HepG2 (cell line): ENCODE data around the gene MICAL3.

ENCODE experiments used
- BHLHE40 ChIP-seq: IDR thresholded peaks from 2 replicates; pipeline ENCODE4 v1.6.1; 2011; ENCODE audit warnings: low read length, improper control_type of control experiment
- EZH2 ChIP-seq: conservative IDR thresholded peaks from 2 replicates; pipeline ENCODE4 v1.6.1; 2012; ENCODE audit warnings: mild to moderate bottlenecking, low read depth, low read length, moderate library complexity
- SOX6 ChIP-seq, 2 experiments: fragments of 450-650 bp in 1 of 2; sonication (generic) in 1 of 2; formaldehyde crosslinking in 1 of 2; IDR thresholded peaks; 2 replicates each; pipeline versions ENCODE4 v1.4.0 to v1.6.1; 2017 to 2020; ENCODE audit warnings: antibody characterized with exemption in 1 of 2, mild to moderate bottlenecking in 1 of 2, missing genetic modification reagents in 1 of 2
- TBL1XR1 ChIP-seq: fragments of 150-350 bp; IDR thresholded peaks from 2 replicates; pipeline ENCODE4 v1.6.1; 2014; ENCODE audit warnings: borderline replicate concordance, low read length; ENCODE audit not compliant: partially characterized antibody
- ZNF354B ChIP-seq: sonication (generic); formaldehyde crosslinking; IDR thresholded peaks from 2 replicates; pipeline ENCODE4 v1.8.0; 2022; ENCODE audit warnings: mild to moderate bottlenecking, missing genetic modification reagents
- ZNF709 ChIP-seq: sonication (generic); formaldehyde crosslinking; IDR thresholded peaks from 2 replicates; pipeline ENCODE4 v1.5.0; 2020; ENCODE audit warnings: mild to moderate bottlenecking, missing genetic modification reagents
- TF ChIP-seq, protein P1 (sequence below): sonication (generic); formaldehyde crosslinking; IDR thresholded peaks from 2 replicates; pipeline ENCODE4 v1.4.0; 2020; ENCODE audit warnings: missing genetic modification reagents, borderline replicate concordance
- TF ChIP-seq, protein P2 (sequence below): sonication (generic); formaldehyde crosslinking; IDR thresholded peaks from 2 replicates; pipeline ENCODE4 v1.5.0; 2020; ENCODE audit warnings: mild to moderate bottlenecking, missing genetic modification reagents, moderate library complexity

DNA sequence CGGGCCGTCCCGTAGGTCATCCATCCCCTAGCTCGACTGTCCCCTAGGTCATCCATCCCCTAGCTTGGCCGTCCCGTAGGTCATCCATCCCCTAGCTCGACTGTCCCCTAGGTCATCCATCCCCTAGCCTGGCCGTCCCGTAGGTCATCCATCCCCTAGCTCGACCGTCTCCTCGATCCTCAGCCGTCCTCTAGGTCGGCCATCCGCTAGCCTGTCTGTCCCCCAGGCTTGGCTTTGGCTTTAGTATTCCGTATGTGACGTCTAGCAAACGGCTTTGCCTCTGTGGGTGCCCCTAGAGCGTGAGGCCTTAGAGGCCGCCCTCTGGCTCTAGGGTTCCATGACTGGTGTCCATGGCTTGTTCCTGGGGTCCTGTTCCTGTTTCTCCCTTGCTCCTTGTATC, 209.5 kb downstream of the MICAL3 start:
- TF ChIP-seq BHLHE40 (no peak), ZNF354B (CRISPR knock-in tag) (no peak), SOX6 (IDR thresholded peaks at IDR 0.05) (no peak), SOX6 (CRISPR knock-in tag; IDR thresholded peaks at IDR 0.05) (no peak), TBL1XR1 (no peak), EZH2 (no peak), ZNF709 (CRISPR knock-in tag) (no peak)
- TF ChIP-seq, protein P1, sequence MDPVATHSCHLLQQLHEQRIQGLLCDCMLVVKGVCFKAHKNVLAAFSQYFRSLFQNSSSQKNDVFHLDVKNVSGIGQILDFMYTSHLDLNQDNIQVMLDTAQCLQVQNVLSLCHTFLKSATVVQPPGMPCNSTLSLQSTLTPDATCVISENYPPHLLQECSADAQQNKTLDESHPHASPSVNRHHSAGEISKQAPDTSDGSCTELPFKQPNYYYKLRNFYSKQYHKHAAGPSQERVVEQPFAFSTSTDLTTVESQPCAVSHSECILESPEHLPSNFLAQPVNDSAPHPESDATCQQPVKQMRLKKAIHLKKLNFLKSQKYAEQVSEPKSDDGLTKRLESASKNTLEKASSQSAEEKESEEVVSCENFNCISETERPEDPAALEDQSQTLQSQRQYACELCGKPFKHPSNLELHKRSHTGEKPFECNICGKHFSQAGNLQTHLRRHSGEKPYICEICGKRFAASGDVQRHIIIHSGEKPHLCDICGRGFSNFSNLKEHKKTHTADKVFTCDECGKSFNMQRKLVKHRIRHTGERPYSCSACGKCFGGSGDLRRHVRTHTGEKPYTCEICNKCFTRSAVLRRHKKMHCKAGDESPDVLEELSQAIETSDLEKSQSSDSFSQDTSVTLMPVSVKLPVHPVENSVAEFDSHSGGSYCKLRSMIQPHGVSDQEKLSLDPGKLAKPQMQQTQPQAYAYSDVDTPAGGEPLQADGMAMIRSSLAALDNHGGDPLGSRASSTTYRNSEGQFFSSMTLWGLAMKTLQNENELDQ: no peak
- TF ChIP-seq, protein P2, sequence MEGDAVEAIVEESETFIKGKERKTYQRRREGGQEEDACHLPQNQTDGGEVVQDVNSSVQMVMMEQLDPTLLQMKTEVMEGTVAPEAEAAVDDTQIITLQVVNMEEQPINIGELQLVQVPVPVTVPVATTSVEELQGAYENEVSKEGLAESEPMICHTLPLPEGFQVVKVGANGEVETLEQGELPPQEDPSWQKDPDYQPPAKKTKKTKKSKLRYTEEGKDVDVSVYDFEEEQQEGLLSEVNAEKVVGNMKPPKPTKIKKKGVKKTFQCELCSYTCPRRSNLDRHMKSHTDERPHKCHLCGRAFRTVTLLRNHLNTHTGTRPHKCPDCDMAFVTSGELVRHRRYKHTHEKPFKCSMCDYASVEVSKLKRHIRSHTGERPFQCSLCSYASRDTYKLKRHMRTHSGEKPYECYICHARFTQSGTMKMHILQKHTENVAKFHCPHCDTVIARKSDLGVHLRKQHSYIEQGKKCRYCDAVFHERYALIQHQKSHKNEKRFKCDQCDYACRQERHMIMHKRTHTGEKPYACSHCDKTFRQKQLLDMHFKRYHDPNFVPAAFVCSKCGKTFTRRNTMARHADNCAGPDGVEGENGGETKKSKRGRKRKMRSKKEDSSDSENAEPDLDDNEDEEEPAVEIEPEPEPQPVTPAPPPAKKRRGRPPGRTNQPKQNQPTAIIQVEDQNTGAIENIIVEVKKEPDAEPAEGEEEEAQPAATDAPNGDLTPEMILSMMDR (CRISPR knock-in tag): no peak
